Caki2 (cell line): Measurements from ENCODE around the gene HS6ST2. TPM values are rescaled to one million over a fixed set of nuclear protein-coding genes. Genes with fewer than 3 reads are reported as not detected.

ENCODE experiments used
- DNase-seq: peaks from one replicate; pipeline ENCODE4 v3.0.0-alpha.2; 2015; ENCODE audit warnings: low read depth
- in situ Hi-C: cut with HindIII; loops from 2 replicates; pipeline ENCODE4 v1.10.0; 2016; ENCODE audit warnings: low sequenced_read_pairs, low pct_unique_long_range_greater_than_20kb, mixed read lengths
- total RNA-seq: library from RNA; depleted of rRNA; stranded (reverse); fragments of >200 nt; shearing (Covaris generic); gene quantifications from 2 replicates; pipeline ENCODE4 v1.2.3, GENCODE V29; 2014; ENCODE audit warnings: low replicate concordance

The HS6ST2 gene
- total RNA-seq, 1 experiment from 2014 or later: 1.1 TPM

DNA sequence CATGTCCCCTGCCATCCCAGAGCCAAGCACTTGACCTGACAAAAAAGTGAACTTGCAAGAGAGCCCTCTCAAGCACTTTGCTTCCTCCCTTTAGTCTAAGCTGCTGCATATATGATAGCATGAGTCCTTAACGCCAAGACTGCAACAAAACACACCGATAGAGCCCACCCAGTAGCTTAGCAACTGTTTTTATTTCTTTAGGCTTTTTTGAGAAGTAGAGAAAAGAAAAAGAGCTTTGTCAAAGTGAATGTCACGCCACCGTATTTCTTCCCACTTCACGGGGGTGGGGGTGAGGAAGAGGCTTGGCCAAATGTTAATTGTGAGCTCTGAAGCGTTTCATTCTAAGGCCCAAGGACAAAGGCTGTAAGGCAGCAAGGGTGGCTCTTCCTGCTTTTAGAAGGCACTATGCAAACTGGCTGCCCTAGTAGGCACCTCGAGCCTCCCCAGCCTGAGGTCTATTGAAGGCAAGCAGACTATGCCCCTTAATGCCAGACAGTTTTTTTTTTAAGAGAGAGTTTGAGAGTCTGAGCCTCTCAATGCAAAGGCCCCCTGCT is 138.6 kb downstream of the HS6ST2 start:
- DNase-seq: no peak
- in situ Hi-C loops: no loop called here

DNA sequence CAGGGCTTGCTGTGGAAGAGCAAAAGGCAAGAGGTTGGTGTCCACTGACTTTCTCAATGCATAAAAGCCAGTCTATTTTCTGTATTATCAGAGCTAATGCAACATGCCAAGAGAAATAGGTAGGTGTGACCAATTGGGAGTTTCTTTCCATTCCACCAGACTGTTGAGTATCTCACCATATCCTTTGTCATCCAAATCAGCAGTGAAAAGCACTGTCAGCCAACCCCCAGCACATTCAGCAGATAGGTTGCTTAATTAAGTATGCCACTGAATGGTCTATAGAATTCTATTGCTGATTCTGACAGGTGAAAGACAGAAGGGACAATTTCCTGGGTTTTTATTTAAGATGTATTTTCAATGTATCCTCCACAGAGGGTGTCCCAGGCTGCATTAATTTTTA is 139.8 kb downstream of the HS6ST2 start:
- in situ Hi-C loops: no loop called here
- DNase-seq: no peak

DNA sequence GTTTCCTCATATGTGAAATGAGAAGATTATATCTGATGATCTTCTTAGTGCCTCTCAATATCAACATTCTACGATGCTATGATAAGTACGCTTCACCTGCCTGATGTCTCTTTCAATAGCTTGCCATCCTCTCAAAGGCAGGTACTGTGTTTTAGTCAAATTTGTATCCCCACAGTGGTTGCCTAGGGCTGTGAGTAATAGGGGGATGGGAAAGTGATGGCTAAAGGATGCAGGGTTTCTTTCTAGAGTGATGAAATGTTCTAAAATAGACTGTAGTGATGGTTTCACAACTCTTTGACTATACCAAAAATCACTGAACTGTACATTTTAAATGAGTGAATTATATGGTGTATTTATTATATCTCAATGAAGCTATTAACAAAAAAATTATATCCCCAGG is 142.8 kb downstream of the HS6ST2 start:
- no peak for DNase-seq
- in situ Hi-C loops: no loop called here

- DNase-seq: no peak
- in situ Hi-C loops: no loop called here
Observed at GRCh38 chrX:132810964-132811712, 147.3 kb downstream of the HS6ST2 start.

DNA sequence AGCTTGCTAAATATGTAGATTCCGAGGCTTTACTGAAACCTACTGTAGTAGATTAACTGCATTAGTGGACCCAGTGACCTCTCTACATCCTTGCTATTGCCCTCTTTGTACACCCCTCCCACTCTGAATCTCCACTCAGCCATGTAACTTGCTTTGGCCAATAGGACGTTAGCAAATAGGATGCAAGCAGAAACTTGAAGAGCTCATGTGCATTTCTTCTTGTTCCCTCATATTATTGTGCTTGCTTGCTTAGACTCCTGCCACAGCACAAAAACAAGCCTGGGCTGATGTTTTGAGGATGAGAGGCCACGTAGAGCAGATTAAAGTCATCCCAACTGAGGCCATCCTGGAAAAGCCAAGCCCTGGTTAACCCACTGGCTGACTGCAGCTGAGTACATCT is 147.9 kb downstream of the HS6ST2 start:
- in situ Hi-C loops: no loop called here
- no peak for DNase-seq

GRCh38 chrX:132809581-132809980 is 148.8 kb downstream of the HS6ST2 start:
- DNase-seq: no peak
- in situ Hi-C loops: no loop called here

DNA sequence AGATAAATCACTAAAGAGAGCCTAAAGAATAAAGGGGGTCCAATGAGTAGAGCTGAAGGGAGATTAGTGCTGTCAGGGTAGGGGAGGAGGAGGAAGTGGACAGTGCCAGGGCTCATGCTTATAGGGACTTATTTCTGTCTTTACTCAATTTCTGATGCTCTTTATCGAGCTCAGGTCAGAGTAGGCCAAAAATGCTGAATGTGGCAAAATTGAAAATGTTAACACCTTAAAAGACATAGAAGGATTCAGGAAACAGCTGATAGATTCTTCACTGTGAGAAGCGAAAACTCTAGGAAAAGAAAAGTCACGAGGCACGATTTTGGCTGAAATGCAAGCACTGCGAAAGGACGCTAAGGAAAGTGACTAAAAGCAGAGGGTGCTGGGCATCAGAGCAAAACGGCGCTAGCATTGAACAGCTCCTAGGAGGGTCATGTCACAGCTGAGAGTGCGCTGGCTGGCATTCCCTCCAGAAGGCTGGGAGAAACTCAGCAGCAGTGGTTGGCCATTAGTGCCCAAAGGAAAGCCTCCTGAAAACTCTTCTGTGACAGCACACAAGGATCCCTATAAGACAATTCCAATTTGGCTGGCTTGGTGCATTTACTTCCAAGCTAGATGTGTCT is 150.9 kb downstream of the HS6ST2 start:
- DNase-seq: no peak
- in situ Hi-C loops: no loop called here

- in situ Hi-C loops: no loop called here
- no peak for DNase-seq
Observed at GRCh38 chrX:132802033-132802432, 156.4 kb downstream of the HS6ST2 start.

DNA sequence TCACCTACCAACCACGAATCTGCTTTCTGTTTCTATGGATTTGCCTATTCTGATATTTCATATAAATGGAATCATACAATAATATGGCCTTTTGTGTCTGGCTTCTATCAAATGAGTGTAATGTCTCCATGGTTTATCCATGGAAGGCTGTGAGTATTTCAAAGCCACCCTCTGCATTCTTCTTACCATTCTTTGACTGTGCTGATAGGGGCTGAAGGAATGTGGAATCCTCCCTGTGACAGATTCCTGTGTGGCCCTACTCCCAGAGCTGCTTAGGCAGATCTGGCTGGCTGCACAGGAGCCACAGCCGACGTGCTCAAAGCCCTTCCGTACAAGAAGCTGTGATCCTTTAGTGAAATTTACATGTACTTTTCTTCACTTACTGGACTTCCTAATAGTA is 163.2 kb downstream of the HS6ST2 start:
- no peak for DNase-seq
- in situ Hi-C loops: no loop called here

GRCh38 chrX:132791714-132792113 is 166.7 kb downstream of the HS6ST2 start:
- DNase-seq: no peak
- in situ Hi-C loops: no loop called here

DNA sequence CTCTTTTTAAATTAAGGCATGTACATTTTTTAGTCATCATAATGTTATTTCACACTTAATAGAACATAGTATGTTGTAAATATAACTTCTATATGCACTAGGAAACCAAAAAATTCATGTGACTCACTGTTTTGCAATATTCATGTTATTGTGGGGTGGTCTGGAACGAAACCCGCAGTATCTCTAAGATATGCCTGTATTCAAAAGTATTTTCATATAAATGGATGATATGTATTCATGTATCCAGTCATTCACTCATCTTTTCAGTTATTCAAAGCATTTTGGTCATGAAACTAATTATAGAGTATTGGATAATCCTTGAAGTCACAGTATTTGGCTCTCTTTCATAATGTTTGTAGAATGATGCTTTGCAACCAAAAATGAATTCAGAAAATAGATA is 168.1 kb downstream of the HS6ST2 start:
- in situ Hi-C loops: no loop called here
- DNase-seq: no peak

GRCh38 chrX:132786217-132786616 is 172.2 kb downstream of the HS6ST2 start:
- in situ Hi-C loops: no loop called here
- DNase-seq: no peak

- in situ Hi-C loops: no loop called here
- DNase-seq: no peak
Observed at GRCh38 chrX:132778917-132779316, 179.5 kb downstream of the HS6ST2 start.

DNA sequence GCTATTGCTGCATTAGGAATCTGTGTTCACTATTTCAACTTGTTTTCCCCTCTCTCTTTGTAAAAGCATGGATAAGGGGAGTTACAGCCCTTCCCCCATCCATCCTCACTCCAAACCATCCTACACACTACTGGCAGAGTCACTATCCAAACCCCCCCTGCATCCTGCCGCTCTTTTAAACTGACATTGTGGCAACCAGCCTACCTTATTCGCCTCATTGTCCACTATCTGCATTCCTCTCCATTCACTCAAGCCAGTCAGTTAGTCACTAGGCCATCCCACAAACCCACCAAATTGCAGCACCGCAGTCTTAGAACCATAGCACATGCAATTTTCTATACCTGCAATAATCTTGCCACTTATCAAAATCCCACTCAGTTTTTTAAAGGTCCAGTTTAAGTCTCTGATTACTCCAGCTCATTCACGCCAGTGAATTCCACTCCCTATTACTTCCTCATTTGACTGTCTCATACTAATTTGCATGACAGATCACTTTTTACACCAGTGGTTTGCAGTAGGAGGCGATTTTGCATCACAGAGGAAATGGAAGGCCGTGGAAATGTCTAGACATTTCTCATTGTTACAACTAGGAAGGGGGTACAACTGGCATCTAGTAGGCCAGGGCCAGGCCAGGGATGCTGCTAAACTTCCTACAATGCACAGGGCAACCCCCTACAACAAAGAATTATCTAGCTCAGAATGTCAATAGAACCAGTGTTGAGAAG is 181.8 kb downstream of the HS6ST2 start:
- in situ Hi-C loops: no loop called here

GRCh38 chrX:132775263-132775823 is 183.1 kb downstream of the HS6ST2 start:
- in situ Hi-C loops: no loop called here
- no peak for DNase-seq

More for the DNA sequence above, 181.8 kb downstream of the HS6ST2 start:
- DNase-seq: no peak

DNA sequence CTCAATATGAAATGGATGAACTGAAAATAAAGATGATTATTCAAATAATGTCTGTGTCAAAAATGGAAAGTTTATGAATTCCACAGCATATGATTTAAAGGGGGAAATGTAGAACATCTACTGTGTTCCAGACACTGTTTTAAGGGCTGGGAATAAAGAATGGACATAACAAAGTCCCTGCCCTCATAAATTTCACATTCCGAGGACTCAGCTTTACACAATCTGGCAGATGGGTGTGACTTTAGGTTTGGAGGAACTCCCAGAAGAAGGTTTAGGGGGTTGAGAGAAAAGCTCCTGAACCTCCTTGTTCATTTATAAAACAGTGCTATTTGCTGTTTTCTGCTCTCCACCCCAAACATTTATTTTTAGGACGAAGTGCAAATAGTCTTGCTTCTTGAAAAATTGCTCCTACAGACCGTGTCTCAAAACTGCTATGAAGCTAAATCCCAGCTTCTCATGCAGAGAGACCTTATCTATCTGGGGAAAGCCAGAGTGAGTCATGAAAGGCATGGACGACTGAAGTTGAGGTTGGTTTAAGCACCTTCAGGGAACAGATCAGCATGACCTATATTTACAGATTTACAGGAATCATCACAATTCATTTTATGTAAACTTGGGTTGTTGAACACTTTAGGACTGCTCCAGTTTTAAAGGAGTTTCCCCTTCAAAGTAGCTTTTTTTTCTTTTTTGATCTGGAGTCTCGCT is 184.3 kb downstream of the HS6ST2 start:
- in situ Hi-C loops: no loop called here
- peak; percentile 48 for DNase-seq

DNA sequence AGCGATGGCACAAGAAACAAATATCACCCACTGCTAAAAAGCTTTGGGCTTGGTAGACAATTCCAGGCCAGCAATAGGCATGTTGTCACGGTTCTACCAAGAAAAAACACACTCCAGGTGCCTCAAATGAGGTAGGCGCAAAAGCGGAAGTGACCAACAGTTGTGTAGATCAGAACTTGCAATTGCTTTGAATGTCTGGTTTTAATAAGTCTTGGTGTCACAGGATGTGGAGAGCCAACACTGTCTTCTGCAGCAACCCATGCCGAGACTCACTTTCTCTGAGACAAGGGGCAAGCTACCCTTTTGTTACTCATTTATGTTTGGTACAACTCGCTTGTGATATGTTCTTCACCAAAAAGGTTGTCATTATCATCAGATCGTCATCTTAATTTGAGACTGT is 188.8 kb downstream of the HS6ST2 start:
- DNase-seq: no peak
- in situ Hi-C loops: no loop called here

GRCh38 chrX:132766452-132766851 is 192.0 kb downstream of the HS6ST2 start:
- no peak for DNase-seq
- in situ Hi-C loops: no loop called here
